Mammary epithelial cell (primary cell): Measurements from ENCODE around the gene CNKSR3.

Source experiments
- CTCF ChIP-seq, 2 donors: IDR thresholded peaks in 1 of 2; conservative IDR thresholded peaks in 1 of 2; 2 replicates each; pipeline ENCODE4 v1.5.1; 2011 to 2012; ENCODE audit warnings: inconsistent platforms in 2 of 2, low read length in 2 of 2, mild to moderate bottlenecking in 2 of 2, control low read depth in 1 of 2, low read depth in 1 of 2; ENCODE audit not compliant: insufficient read depth in 1 of 2; ENCODE audit errors: extremely low read depth in 1 of 2
- EZH2 ChIP-seq: IDR thresholded peaks from 2 replicates; pipeline ENCODE4 v1.6.1; 2012; ENCODE audit warnings: low read length, inconsistent platforms, borderline replicate concordance

DNA sequence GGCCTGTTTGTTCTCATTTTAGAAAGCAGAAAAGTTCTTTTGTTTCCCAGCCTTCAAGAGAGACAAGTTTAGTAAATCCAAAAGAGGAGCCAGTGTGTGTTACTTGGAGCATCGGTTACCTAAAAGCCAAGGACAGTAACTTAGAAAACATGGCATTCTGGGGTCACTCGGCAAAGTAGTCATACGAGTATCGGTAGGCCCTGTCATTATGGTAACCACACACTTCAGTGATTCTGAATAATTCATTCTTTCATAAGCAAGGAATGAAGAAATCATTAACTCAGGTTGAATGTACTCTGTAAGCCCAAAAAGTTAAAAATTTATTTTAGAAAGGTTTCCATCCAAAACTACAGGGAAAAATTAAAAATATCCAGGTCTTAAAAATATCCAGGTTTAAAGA is 34.0 kb downstream of the CNKSR3 start:
- TF ChIP-seq EZH2: no peak
- no peak for TF ChIP-seq CTCF (conservative IDR thresholded peaks at IDR 0.05 in 1 of 2, IDR thresholded peaks at IDR 0.05 in 1 of 2; ENCODE audit: extremely low read depth in 1 of 2, insufficient read depth in 1 of 2, low read depth in 1 of 2, low read length in 2 of 2)
